Endothelial cell of umbilical vein (primary cell): ENCODE data around the gene KRTAP10-5.

ENCODE experiments used
- CTCF ChIP-seq, 2 donors: IDR thresholded peaks; 1 replicate in 1 of 2; 2 replicates in 1 of 2; pipeline ENCODE4 v1.5.1; 2011; ENCODE audit warnings: low read length in 2 of 2, mild to moderate bottlenecking in 2 of 2, moderate library complexity in 2 of 2, control low read depth in 1 of 2, inconsistent platforms in 1 of 2, low read depth in 1 of 2; ENCODE audit not compliant: insufficient read depth in 1 of 2; ENCODE audit errors: extremely low read depth in 1 of 2
- EZH2 ChIP-seq: IDR thresholded peaks from 2 replicates; pipeline ENCODE4 v1.6.1; 2012; ENCODE audit warnings: borderline replicate concordance, low read depth, mild to moderate bottlenecking, moderate library complexity, low read length, inconsistent platforms; ENCODE audit not compliant: severe bottlenecking
- FOS ChIP-seq: IDR thresholded peaks from 2 replicates; pipeline ENCODE4 v1.6.1; 2011; ENCODE audit warnings: mild to moderate bottlenecking, low read length, moderate library complexity, borderline replicate concordance; ENCODE audit not compliant: insufficient read depth
- GATA2 ChIP-seq: IDR thresholded peaks from 2 replicates; pipeline ENCODE4 v1.7.0; 2011; ENCODE audit warnings: low read depth, mild to moderate bottlenecking, moderate library complexity, mixed read lengths, low read length; ENCODE audit not compliant: insufficient read length, insufficient read depth
- MAX ChIP-seq: IDR thresholded peaks from 2 replicates; pipeline ENCODE4 v1.6.1; 2011; ENCODE audit not compliant: insufficient read depth, insufficient read length
- MYC ChIP-seq: IDR thresholded peaks from one replicate; pipeline ENCODE4 v1.6.1; 2011; ENCODE audit warnings: mild to moderate bottlenecking, low read depth, low read length
- POLR2A ChIP-seq: IDR thresholded peaks from 2 replicates; pipeline ENCODE4 v1.6.1; 2012; ENCODE audit warnings: low read depth, mild to moderate bottlenecking, control low read depth, low read length
- POLR2AphosphoS5 ChIP-seq: IDR thresholded peaks from 2 replicates; pipeline ENCODE4 v1.6.1; 2012; ENCODE audit warnings: low read depth, mild to moderate bottlenecking, control low read depth, low read length, moderate library complexity; ENCODE audit not compliant: insufficient read depth

GRCh38 chr21:44551340-44551961, 29.0 kb downstream of the KRTAP10-5 start, which contains the start of gene KRTAP10-2:
- TF ChIP-seq CTCF (IDR thresholded peaks at IDR 0.05; ENCODE audit: extremely low read depth in 1 of 2, insufficient read depth in 1 of 2, low read depth in 1 of 2, low read length in 2 of 2) = no peak
- no peak for TF ChIP-seq EZH2
- no peak for TF ChIP-seq POLR2AphosphoS5
- no peak for TF ChIP-seq MYC
- TF ChIP-seq POLR2A = no peak
- no peak for TF ChIP-seq MAX
- TF ChIP-seq GATA2 = no peak
- TF ChIP-seq FOS = no peak
